GM12878 (cell line): Measurements from ENCODE around the gene DIS3L2. TPM values are rescaled to one million over a fixed set of nuclear protein-coding genes. Genes with fewer than 3 reads are reported as not detected.

Experiments used
- ATAC-seq: fragments of 200-7000 bp; cut with Tn5 transposase; 3 replicates; pipeline ENCODE4 v1.9.1; 2020; ENCODE audit warnings: mild to moderate bottlenecking, moderate library complexity
- BruUV-seq: library from RNA; stranded (reverse); fragments of 400-500 nt; replicated peaks from 2 replicates; lab custom pipeline; 2021; lab: Mats Ljungman, UMichigan
- CTCF ChIA-PET: fragments of 300-600 bp; sonication (Branson Sonifier 250); formaldehyde crosslinking; extraction: SDS; loops from one replicate; lab custom pipeline; 2021; ENCODE audit warnings: inconsistent platforms; lab: Yijun Ruan, JAX
- POLR2A ChIA-PET: fragments of 350-600 bp; formaldehyde crosslinking; extraction: SDS; loops from one replicate; lab custom pipeline; 2021; ENCODE audit warnings: inconsistent platforms; lab: Charles Lee
- RAD21 ChIA-PET: fragments of 300-600 bp; sonication (Branson Sonifier 250); formaldehyde crosslinking; loops from one replicate; lab custom pipeline; 2023; ENCODE audit warnings: antibody characterized with exemption; ENCODE audit not compliant: unreplicated experiment; lab: Charles Lee
- SMC1A ChIA-PET: fragments of 300-600 bp; sonication (Branson Sonifier 250); formaldehyde crosslinking; loops from one replicate; lab custom pipeline; 2023; ENCODE audit not compliant: unreplicated experiment, uncharacterized antibody; lab: Charles Lee
- DNase-seq: peaks from one replicate; pipeline ENCODE4 v3.0.0-alpha.2; 2011; ENCODE audit warnings: low read depth, low spot score
- FAIRE-seq: peaks from 3 replicates; lab custom pipeline; 2011; peaks lifted over from hg19 to GRCh38; lab: Jason Lieb, UNC
- H2AFZ ChIP-seq: 2 replicates; pipeline ENCODE4 v1.6.0; 2011; ENCODE audit warnings: low read depth, low read length, control low read depth; ENCODE audit not compliant: control insufficient read depth
- H3K27ac ChIP-seq: 2 replicates; pipeline ENCODE4 v1.5.1; 2011; ENCODE audit warnings: control low read depth; ENCODE audit not compliant: control insufficient read depth, insufficient read depth
- H3K27me3 ChIP-seq, 2 experiments: replicated peaks in 1 of 2; 2 replicates each; pipeline versions ENCODE4 v1.6.0 to v1.6.1; 2011; ENCODE audit warnings: low read length in 1 of 2; ENCODE audit not compliant: control insufficient read depth in 2 of 2, insufficient read depth in 2 of 2
- H3K36me3 ChIP-seq, 2 experiments: 2 replicates each; pipeline ENCODE4 v1.5.1; 2011; ENCODE audit warnings: low read length in 1 of 2; ENCODE audit not compliant: control insufficient read depth in 2 of 2, insufficient read depth in 2 of 2
- H3K4me1 ChIP-seq: 2 replicates; pipeline ENCODE4 v1.6.1; 2011; ENCODE audit warnings: mild to moderate bottlenecking, low read length, moderate library complexity, mixed read lengths; ENCODE audit not compliant: control insufficient read depth, insufficient read depth
- H3K4me2 ChIP-seq: 2 replicates; pipeline ENCODE4 v1.6.0; 2011; ENCODE audit warnings: control low read depth; ENCODE audit not compliant: control insufficient read depth, insufficient read depth
- H3K4me3 ChIP-seq: fragments of 200-600 bp; sonication (generic); 2 replicates; pipeline ENCODE4 v1.5.1; 2016
- H3K79me2 ChIP-seq: 2 replicates; pipeline ENCODE4 v1.6.0; 2011; ENCODE audit warnings: low read length; ENCODE audit not compliant: control insufficient read depth, insufficient read depth
- H3K9ac ChIP-seq: 2 replicates; pipeline ENCODE4 v1.8.0; 2011; ENCODE audit warnings: low read length, control low read depth, mixed read lengths; ENCODE audit not compliant: control insufficient read depth, insufficient read depth
- H3K9me3 ChIP-seq: replicated peaks from 3 replicates; pipeline ENCODE4 v1.5.1; 2011; ENCODE audit warnings: mild to moderate bottlenecking, low read length; ENCODE audit not compliant: control insufficient read depth, insufficient read depth
- H4K20me1 ChIP-seq: 2 replicates; pipeline ENCODE4 v1.6.0; 2011; ENCODE audit not compliant: control insufficient read depth, insufficient read depth
- ATF3 ChIP-seq: IDR thresholded peaks from 2 replicates; pipeline ENCODE4 v1.6.1; 2011; ENCODE audit warnings: low read depth, mild to moderate bottlenecking, low read length, moderate library complexity, borderline replicate concordance; ENCODE audit errors: extremely low read depth
- BCLAF1 ChIP-seq: fragments of 450-650 bp; IDR thresholded peaks from 2 replicates; pipeline ENCODE4 v1.6.1; 2017; ENCODE audit warnings: antibody characterized with exemption, mild to moderate bottlenecking, moderate library complexity
- BHLHE40 ChIP-seq, 2 experiments: fragments of 450-650 bp in 1 of 2; IDR thresholded peaks; 2 replicates each; pipeline ENCODE4 v1.6.1; 2011 to 2017; ENCODE audit warnings: low read depth in 2 of 2, borderline replicate concordance in 1 of 2, improper control_type of control experiment in 1 of 2, low read length in 1 of 2, mild to moderate bottlenecking in 1 of 2
- CEBPB ChIP-seq, 2 experiments: fragments of 150-350 bp in 1 of 2; IDR thresholded peaks; 2 replicates each; pipeline ENCODE4 v1.6.1; 2012 to 2014; ENCODE audit warnings: low read depth in 2 of 2, low read length in 2 of 2, borderline replicate concordance in 1 of 2, inconsistent platforms in 1 of 2
- CHD2 ChIP-seq: IDR thresholded peaks from 2 replicates; pipeline ENCODE4 v1.6.1; 2011; ENCODE audit warnings: low read depth, low read length, improper control_type of control experiment, borderline replicate concordance
- EZH2 ChIP-seq: IDR thresholded peaks from 2 replicates; pipeline ENCODE4 v1.6.1; 2012; ENCODE audit warnings: low read depth, mild to moderate bottlenecking, control low read depth, inconsistent platforms, low read length, borderline replicate concordance; ENCODE audit not compliant: control insufficient read depth
- MLLT1 ChIP-seq: fragments of 450-650 bp; IDR thresholded peaks from 2 replicates; pipeline ENCODE4 v1.6.1; 2016; ENCODE audit warnings: mild to moderate bottlenecking
- SIX5 ChIP-seq: IDR thresholded peaks from 2 replicates; pipeline ENCODE4 v1.6.1; 2011; ENCODE audit warnings: mild to moderate bottlenecking, low read depth, low read length, moderate library complexity; ENCODE audit not compliant: severe bottlenecking
- WRNIP1 ChIP-seq: IDR thresholded peaks from 2 replicates; pipeline ENCODE4 v1.6.1; 2011; ENCODE audit warnings: low read depth, low read length, improper control_type of control experiment, borderline replicate concordance
- ZBTB33 ChIP-seq: fragments of 450-650 bp; IDR thresholded peaks from 2 replicates; pipeline ENCODE4 v1.6.1; 2017; ENCODE audit warnings: mild to moderate bottlenecking
- WGBS: methylation state at CpG from one replicate; pipeline ENCODE4 v1.1.6; 2016; ENCODE audit warnings: low lambda C conversion rate; ENCODE audit not compliant: insufficient replicate concordance, insufficient coverage; ENCODE audit errors: missing lambda C conversion rate; 5-methylcytosine and 5-hydroxymethylcytosine counted together
- in situ Hi-C: fragments of 300-500 bp; cut with MboI; formaldehyde crosslinking; loops from 9 replicates; pipeline ENCODE4 v1.14.3; 2018; ENCODE audit warnings: mixed read lengths
- intact Hi-C: fragments of 100-400 bp; cut with micrococcal nuclease; formaldehyde crosslinking; loops from one replicate; pipeline ENCODE4 v1.14.2; 2022; ENCODE audit not compliant: unreplicated experiment
- polyA plus RNA-seq, 11 experiments: library from polyadenylated mRNA; depleted of rRNA in 4 of 11; unstranded in 6 of 11; stranded (reverse) in 5 of 11; fragments of >200 nt; fragmentation: Nextera tagmentation in 4 of 11; fragmentation: Illumina TruSeq in 1 of 11; extraction: Ambion mirVana in 4 of 11; extraction: Trizol in 1 of 11; gene quantifications; 1 replicate in 1 of 11; 2 replicates in 10 of 11; pipeline versions ENCODE4 v1.2.1 to v1.2.3, GENCODE V29; 2011 to 2016; ENCODE audit warnings: inconsistent platforms in 2 of 11, missing spikeins in 2 of 11, low read depth in 1 of 11
- total RNA-seq, 4 experiments: library from RNA; depleted of rRNA in 3 of 4; stranded (reverse); fragments of >200 nt in 3 of 4; fragmentation: Illumina TruSeq in 1 of 4; extraction: Trizol in 1 of 4; gene quantifications; 2 replicates each; pipeline versions ENCODE4 v1.2.1 to v1.2.3, GENCODE V29; 2013 to 2021

Gene DIS3L2
- total and polyA plus RNA-seq, 10 of the 15 experiments (the other 5 are each of a cell fraction or from before 2014, with no cell fraction given): 3.5 to 27.1 (median 16.0) TPM

GRCh38 chr2:232183279-232183678 is 221.8 kb downstream of the DIS3L2 start:
- Histone ChIP-seq H3K27me3 (no peaks in the 10 kb centered on the region), H3K27ac (no peak overlapping the region), H2AFZ (no peak overlapping the region), H3K9me3 (no peaks in the 10 kb centered on the region; the same call in 2 of the 3 replicates), H3K4me3 (no peak overlapping the region), H3K4me1 (no peaks in the 10 kb centered on the region), H3K4me2 (no peak overlapping the region), H3K36me3 (no peaks in the 10 kb centered on the region), H4K20me1 (no peaks in the 10 kb centered on the region), H3K9ac (no peak overlapping the region), H3K79me2 (no peaks in the 10 kb centered on the region)
- ChIA-PET RAD21 (interaction anchor here (0.6 kb wide), 1 partner anchor 875 kb away, joined by 3 read pairs; no protein-coding TSS in a partner anchor), CTCF (interaction anchor here (1.2 kb wide), 1 partner anchor 13 kb away, joined by 4 read pairs; no protein-coding TSS in a partner anchor), POLR2A (no interaction called here), SMC1A (interaction anchor here (1.4 kb wide), 1 partner anchor 11 kb away, joined by 4 read pairs; no protein-coding TSS in a partner anchor)
- no TSS peak for BruUV-seq
- DNase-seq: no peak
- no peak for TF ChIP-seq ZBTB33
- TF ChIP-seq CEBPB (IDR thresholded peaks at IDR 0.05; ENCODE audit: borderline replicate concordance in 1 of 2, low read depth in 2 of 2, low read length in 2 of 2): no peak
- TF ChIP-seq BCLAF1: no peak
- TF ChIP-seq ATF3: no peak
- no peak for TF ChIP-seq MLLT1
- TF ChIP-seq BHLHE40 (IDR thresholded peaks at IDR 0.05; ENCODE audit: borderline replicate concordance in 1 of 2, low read depth in 2 of 2, low read length in 1 of 2): no peak
- TF ChIP-seq EZH2: no peak
- no peak for TF ChIP-seq WRNIP1
- TF ChIP-seq CHD2: no peak
- TF ChIP-seq SIX5: no peak
- no peak for FAIRE-seq
- no peak for ATAC-seq
- intact Hi-C loops (no loop called here), in situ Hi-C loops (no loop called here)
- WGBS: 78% methylated on average over 2 of the region's 2 CpGs
